Endothelial cell (in vitro differentiated cells): ENCODE measurements around the gene TROAP. TPM values are rescaled to one million over a fixed set of nuclear protein-coding genes. Genes with fewer than 3 reads are reported as not detected.

Source experiments
- DNase-seq: peaks from one replicate; pipeline ENCODE4 v3.0.0; 2021; ENCODE audit warnings: low spot score
- H3K27ac Mint-ChIP-seq: one replicate; pipeline ENCODE4 v1.8.0; 2021; ENCODE audit warnings: mixed read lengths, inconsistent platforms; ENCODE audit not compliant: unreplicated experiment
- H3K27me3 Mint-ChIP-seq: one replicate; pipeline ENCODE4 v1.8.0; 2021; ENCODE audit warnings: mild to moderate bottlenecking, moderate library complexity, mixed read lengths, inconsistent platforms; ENCODE audit not compliant: unreplicated experiment
- H3K36me3 Mint-ChIP-seq: one replicate; pipeline ENCODE4 v1.8.0; 2021; ENCODE audit warnings: mild to moderate bottlenecking, low read depth, mixed read lengths, inconsistent platforms; ENCODE audit not compliant: unreplicated experiment
- H3K4me1 Mint-ChIP-seq: one replicate; pipeline ENCODE4 v1.8.0; 2021; ENCODE audit warnings: mild to moderate bottlenecking, mixed read lengths, inconsistent platforms; ENCODE audit not compliant: unreplicated experiment
- H3K4me3 Mint-ChIP-seq: one replicate; pipeline ENCODE4 v1.8.0; 2021; ENCODE audit warnings: mild to moderate bottlenecking, mixed read lengths, inconsistent platforms; ENCODE audit not compliant: unreplicated experiment
- H3K9me3 Mint-ChIP-seq: one replicate; pipeline ENCODE4 v1.8.0; 2021; ENCODE audit warnings: mixed read lengths, inconsistent platforms; ENCODE audit not compliant: unreplicated experiment
- CTCF ChIP-seq: fragments of 200-600 bp; sonication (generic); IDR thresholded peaks from one replicate; pipeline ENCODE4 v1.5.0; 2021; ENCODE audit warnings: antibody characterized with exemption; ENCODE audit not compliant: unreplicated experiment
- total RNA-seq: library from RNA; stranded (reverse); fragmentation: NEBNext Ultra II Directional; extraction: Animal tissue kit (Norgen Biotek cat#: 25700); gene quantifications from one replicate; pipeline ENCODE4 v1.2.1, GENCODE V29; 2021; ENCODE audit not compliant: unreplicated experiment

TROAP gene
- total RNA-seq, 1 donor from 2014 or later = 12.4 TPM

DNA sequence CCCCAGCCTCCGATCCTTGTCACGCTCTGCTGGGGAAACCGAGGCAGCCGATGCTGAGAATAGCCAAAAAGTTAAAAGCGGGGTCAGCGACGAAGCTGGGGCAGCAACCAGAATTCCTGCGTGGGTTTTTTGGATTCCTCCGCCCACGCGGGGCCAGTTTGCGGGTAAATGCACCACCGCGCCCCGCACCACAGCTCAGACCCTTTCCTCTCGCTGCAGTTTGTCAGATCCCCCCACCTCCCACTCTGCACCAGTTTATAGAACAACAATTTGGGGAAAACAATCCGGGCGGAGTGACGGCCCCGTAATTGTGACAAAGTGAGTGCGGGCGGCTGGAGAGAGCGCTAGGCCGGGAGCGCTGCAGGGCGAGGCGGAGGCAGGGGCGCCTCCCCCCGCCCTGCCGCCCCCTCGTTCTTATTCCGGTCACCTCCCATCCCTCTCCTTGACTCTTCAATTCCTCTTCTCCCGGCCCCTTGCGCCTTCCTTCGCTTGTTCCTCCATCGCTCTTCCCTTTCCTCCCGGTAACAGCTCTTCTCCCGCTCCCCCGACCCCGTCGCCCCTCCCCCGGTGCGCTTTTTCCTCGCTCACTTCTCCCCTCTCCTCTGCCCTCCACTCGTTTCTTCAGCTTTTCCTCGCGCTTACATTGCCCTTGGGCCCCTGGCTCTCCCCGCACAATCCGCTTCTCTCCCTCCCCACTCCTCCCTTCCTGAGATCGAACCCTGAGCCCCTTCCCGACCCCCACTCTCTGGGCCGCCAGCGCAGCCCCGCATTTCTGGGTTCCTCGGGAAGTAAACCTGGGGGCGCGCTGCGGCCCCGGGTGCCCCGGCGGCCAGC is 23.0 kb downstream of the TROAP start:
- peaks cover 23% of the 10 kb centered on the region for H3K27me3 Mint-ChIP-seq
- no peaks in the 10 kb centered on the region for H3K36me3 Mint-ChIP-seq
- H3K27ac Mint-ChIP-seq = peak overlapping the region; percentile 9
- H3K4me1 Mint-ChIP-seq = peaks cover 20% of the 10 kb centered on the region
- no peaks in the 10 kb centered on the region for H3K9me3 Mint-ChIP-seq
- H3K4me3 Mint-ChIP-seq = peak overlapping the region; percentile 73
- DNase-seq = no peak
- TF ChIP-seq CTCF = no peak

DNA sequence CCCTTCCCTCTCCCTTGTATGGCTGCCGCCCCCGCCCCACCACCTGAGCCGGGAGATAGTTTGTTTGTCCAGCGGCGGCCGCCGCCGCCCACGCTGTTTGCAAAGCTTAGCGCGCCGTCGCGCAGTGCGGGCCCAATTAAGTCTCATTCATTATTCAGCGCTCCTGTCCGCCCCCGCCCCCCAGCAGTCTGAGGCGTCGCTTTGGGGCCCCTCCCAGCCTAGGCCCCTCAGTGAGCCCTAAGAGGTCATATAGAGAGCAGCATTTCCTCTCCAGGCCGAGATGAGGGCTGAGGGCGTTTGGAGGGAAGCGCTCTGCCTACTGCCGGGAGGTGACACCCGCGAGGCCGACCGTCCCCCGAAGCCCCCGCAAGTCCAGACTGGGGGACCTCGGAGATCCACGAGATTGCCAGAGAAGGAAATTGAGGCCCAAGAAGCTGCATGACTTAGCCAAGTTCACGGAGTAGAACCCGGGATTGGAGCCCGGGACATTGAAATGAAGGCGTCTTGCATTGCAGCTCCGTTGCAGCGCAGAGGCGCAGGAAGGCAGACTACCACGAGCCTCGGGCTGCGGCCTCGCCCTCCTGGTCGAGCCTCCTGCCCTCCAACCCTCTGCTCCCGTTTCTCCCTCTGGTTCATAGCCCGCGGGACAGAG is 23.7 kb downstream of the TROAP start, which contains the start of gene DNAJC22:
Gene DNAJC22, plus strand, starts transcription at position 230 of the 652 bp plus-strand sequence. CDS start 1,985 bp downstream, outside the sequence.
- no peaks in the 10 kb centered on the region for H3K9me3 Mint-ChIP-seq
- peaks cover 20% of the 10 kb centered on the region for H3K27me3 Mint-ChIP-seq
- peaks cover 20% of the 10 kb centered on the region for H3K4me1 Mint-ChIP-seq
- no peak for DNase-seq
- peak within 1 kb of the TSS; percentile 86 for H3K4me3 Mint-ChIP-seq
- H3K27ac Mint-ChIP-seq = peak within 1 kb of the TSS; percentile 9
- no peaks in the 10 kb centered on the region for H3K36me3 Mint-ChIP-seq
- TF ChIP-seq CTCF = no peak

GRCh38 chr12:49347311-49348193 is 24.5 kb downstream of the TROAP start:
- H3K4me3 Mint-ChIP-seq = peak overlapping the region; percentile 86
- peak; percentile 88 for DNase-seq
- peaks cover 20% of the 10 kb centered on the region for H3K27me3 Mint-ChIP-seq
- H3K9me3 Mint-ChIP-seq = no peaks in the 10 kb centered on the region
- H3K36me3 Mint-ChIP-seq = no peaks in the 10 kb centered on the region
- TF ChIP-seq CTCF = peak; percentile 98
- peaks cover 20% of the 10 kb centered on the region for H3K4me1 Mint-ChIP-seq
- peak overlapping the region; percentile 18 for H3K27ac Mint-ChIP-seq

GRCh38 chr12:49348781-49349180 is 25.7 kb downstream of the TROAP start:
- no peak overlapping the region for H3K4me3 Mint-ChIP-seq
- peaks cover 18% of the 10 kb centered on the region for H3K27me3 Mint-ChIP-seq
- H3K27ac Mint-ChIP-seq = no peak overlapping the region
- peaks cover 16% of the 10 kb centered on the region for H3K4me1 Mint-ChIP-seq
- no peaks in the 10 kb centered on the region for H3K36me3 Mint-ChIP-seq
- no peaks in the 10 kb centered on the region for H3K9me3 Mint-ChIP-seq
- TF ChIP-seq CTCF = no peak
- no peak for DNase-seq
